NCI-H345 (cell line): ENCODE results near the gene CENPP.

Source experiments
- DNase-seq: peaks from one replicate; lab custom pipeline; 2025; lab: John Stamatoyannopoulos, UW

The CENPP gene

GRCh38 chr9:92325269-92325990 lies at the start of gene CENPP, which contains the start of gene NOL8:
Gene CENPP (plus strand): TSS chr9:92325953.
Gene NOL8 (minus strand): TSS chr9:92325350. CDS start chr9:92324161, 1,189 bp downstream.
- DNase-seq, result peak; percentile 74

- DNase-seq, result no peak
Observed at GRCh38 chr9:92276331-92277032, 49.3 kb upstream of the CENPP start.

- no peak for DNase-seq
Observed at GRCh38 chr9:92278110-92278509, 47.6 kb upstream of the CENPP start.

GRCh38 chr9:92279302-92279701 lies 46.5 kb upstream of the CENPP start:
- no peak for DNase-seq

- no peak for DNase-seq
Observed at GRCh38 chr9:92289708-92290390, 35.9 kb upstream of the CENPP start.

GRCh38 chr9:92290785-92291429 lies 34.8 kb upstream of the CENPP start:
- no peak for DNase-seq

GRCh38 chr9:92291577-92291976 lies 34.2 kb upstream of the CENPP start:
- no peak for DNase-seq

- DNase-seq, result no peak
Observed at GRCh38 chr9:92292338-92293074, 33.2 kb upstream of the CENPP start.

- DNase-seq, result no peak
Observed at GRCh38 chr9:92293075-92293354, 32.7 kb upstream of the CENPP start.

GRCh38 chr9:92293452-92294296 lies 32.1 kb upstream of the CENPP start, which contains the start of gene IARS1:
Gene IARS1 (minus strand): TSS chr9:92293697. CDS start chr9:92289419, 4,278 bp downstream.
- peak; percentile 94 for DNase-seq

GRCh38 chr9:92294297-92294676 lies 31.5 kb upstream of the CENPP start:
- DNase-seq, result no peak

GRCh38 chr9:92295240-92295790 lies 30.4 kb upstream of the CENPP start:
- DNase-seq, result no peak

GRCh38 chr9:92295827-92296258 lies 29.9 kb upstream of the CENPP start:
- DNase-seq, result no peak

- DNase-seq, result no peak
Observed at GRCh38 chr9:92297611-92298010, 28.1 kb upstream of the CENPP start.

GRCh38 chr9:92298036-92298435 lies 27.7 kb upstream of the CENPP start:
- DNase-seq, result no peak

- DNase-seq, result no peak
Observed at GRCh38 chr9:92299116-92299515, 26.6 kb upstream of the CENPP start.

GRCh38 chr9:92300936-92301335 lies 24.8 kb upstream of the CENPP start:
- no peak for DNase-seq

GRCh38 chr9:92308893-92309292 lies 16.9 kb upstream of the CENPP start:
- DNase-seq, result no peak

GRCh38 chr9:92310562-92310961 lies 15.2 kb upstream of the CENPP start:
- no peak for DNase-seq

- DNase-seq, result no peak
Observed at GRCh38 chr9:92312887-92313623, 12.7 kb upstream of the CENPP start.
